RWPE2 (cell line): ENCODE data around the gene DNAH8.

Source experiments
- ATAC-seq: fragments of 200-7000 bp; cut with Tn5 transposase; 3 replicates; pipeline ENCODE4 v1.9.1; 2021; ENCODE audit warnings: low read depth
- DNase-seq: peaks from one replicate; pipeline ENCODE4 v3.0.0-alpha.2; 2020; ENCODE audit warnings: low spot score
- H3K27ac ChIP-seq: fragments of 450-650 bp; 2 replicates; pipeline ENCODE4 v1.5.1; 2017; ENCODE audit warnings: mild to moderate bottlenecking; ENCODE audit not compliant: poor library complexity, severe bottlenecking
- H3K27me3 ChIP-seq: fragments of 250-450 bp; sonication (Bioruptor Pico); 2 replicates; pipeline ENCODE4 v1.5.1; 2021; ENCODE audit warnings: mild to moderate bottlenecking, moderate library complexity; ENCODE audit not compliant: insufficient read depth, poor library complexity, severe bottlenecking
- H3K36me3 ChIP-seq: fragments of 250-450 bp; sonication (Bioruptor Pico); 2 replicates; pipeline ENCODE4 v1.5.1; 2020; ENCODE audit warnings: low read depth, mild to moderate bottlenecking, moderate library complexity
- H3K4me1 ChIP-seq: fragments of 250-450 bp; sonication (Bioruptor Pico); 2 replicates; pipeline ENCODE4 v1.5.1; 2021; ENCODE audit warnings: mild to moderate bottlenecking, moderate library complexity; ENCODE audit not compliant: insufficient read depth, poor library complexity, severe bottlenecking
- H3K4me3 ChIP-seq: fragments of 250-450 bp; sonication (Bioruptor Pico); 2 replicates; pipeline ENCODE4 v1.5.1; 2021; ENCODE audit warnings: mild to moderate bottlenecking, moderate library complexity; ENCODE audit not compliant: severe bottlenecking
- H3K9me3 ChIP-seq: fragments of 250-450 bp; sonication (Bioruptor Pico); 2 replicates; pipeline ENCODE4 v1.5.1; 2021; ENCODE audit warnings: mild to moderate bottlenecking, moderate library complexity; ENCODE audit not compliant: severe bottlenecking
- TF ChIP-seq, protein P1 (sequence below): fragments of 450-650 bp; IDR thresholded peaks from one replicate; pipeline ENCODE4 v1.5.1; 2017; ENCODE audit warnings: mild to moderate bottlenecking, moderate library complexity; ENCODE audit not compliant: poor library complexity, severe bottlenecking

The DNAH8 gene

DNA sequence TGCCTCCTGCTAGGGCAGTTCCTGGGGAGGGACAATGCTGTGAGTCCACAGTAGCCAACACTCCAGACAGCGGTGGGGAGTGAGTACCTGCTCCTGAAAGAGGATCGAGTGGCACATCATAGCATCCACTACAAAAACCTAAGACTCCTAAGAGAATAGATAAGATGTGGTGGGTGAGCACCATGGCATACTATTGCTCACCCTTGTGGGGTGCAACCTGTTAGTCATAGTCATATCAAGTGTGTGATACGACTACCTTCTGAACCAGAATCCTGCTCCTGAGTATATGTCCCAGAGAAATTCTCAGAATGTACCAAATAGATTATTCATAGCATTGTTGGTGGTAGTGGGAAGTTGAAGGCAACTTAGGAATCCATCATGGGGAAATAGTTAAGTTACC, 270.7 kb downstream of the DNAH8 start:
- no peak overlapping the region for H3K27ac ChIP-seq
- H3K27me3 ChIP-seq, result peaks cover 13% of the 10 kb centered on the region
- H3K36me3 ChIP-seq, result no peaks in the 10 kb centered on the region
- TF ChIP-seq, protein P1, sequence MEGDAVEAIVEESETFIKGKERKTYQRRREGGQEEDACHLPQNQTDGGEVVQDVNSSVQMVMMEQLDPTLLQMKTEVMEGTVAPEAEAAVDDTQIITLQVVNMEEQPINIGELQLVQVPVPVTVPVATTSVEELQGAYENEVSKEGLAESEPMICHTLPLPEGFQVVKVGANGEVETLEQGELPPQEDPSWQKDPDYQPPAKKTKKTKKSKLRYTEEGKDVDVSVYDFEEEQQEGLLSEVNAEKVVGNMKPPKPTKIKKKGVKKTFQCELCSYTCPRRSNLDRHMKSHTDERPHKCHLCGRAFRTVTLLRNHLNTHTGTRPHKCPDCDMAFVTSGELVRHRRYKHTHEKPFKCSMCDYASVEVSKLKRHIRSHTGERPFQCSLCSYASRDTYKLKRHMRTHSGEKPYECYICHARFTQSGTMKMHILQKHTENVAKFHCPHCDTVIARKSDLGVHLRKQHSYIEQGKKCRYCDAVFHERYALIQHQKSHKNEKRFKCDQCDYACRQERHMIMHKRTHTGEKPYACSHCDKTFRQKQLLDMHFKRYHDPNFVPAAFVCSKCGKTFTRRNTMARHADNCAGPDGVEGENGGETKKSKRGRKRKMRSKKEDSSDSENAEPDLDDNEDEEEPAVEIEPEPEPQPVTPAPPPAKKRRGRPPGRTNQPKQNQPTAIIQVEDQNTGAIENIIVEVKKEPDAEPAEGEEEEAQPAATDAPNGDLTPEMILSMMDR, result no peak
- H3K9me3 ChIP-seq, result no peaks in the 10 kb centered on the region
- no peaks in the 10 kb centered on the region for H3K4me1 ChIP-seq
- no peak overlapping the region for H3K4me3 ChIP-seq
- DNase-seq (no peak), ATAC-seq (no peak)

DNA sequence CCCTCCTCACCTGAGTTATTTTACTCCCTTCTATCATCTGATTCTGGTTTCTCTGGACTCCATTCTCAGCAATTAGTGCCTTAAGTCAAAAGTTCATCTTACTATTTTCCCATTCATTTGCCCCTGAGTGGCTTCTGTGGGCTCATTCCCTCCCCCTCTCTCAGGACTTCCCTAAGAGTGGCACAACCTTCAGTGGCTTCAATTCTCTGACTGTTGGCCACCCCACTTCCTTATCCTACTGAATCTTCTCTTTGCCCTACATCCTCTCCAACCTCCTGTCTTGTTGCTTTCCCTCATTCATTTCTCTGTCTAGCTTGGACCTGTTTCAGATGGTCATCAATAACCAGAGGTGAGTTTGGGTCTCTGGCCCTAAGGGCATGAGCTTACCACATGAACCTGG, 272.4 kb downstream of the DNAH8 start:
- peaks cover 13% of the 10 kb centered on the region for H3K27me3 ChIP-seq
- ATAC-seq, result no peak
- DNase-seq, result no peak

DNA sequence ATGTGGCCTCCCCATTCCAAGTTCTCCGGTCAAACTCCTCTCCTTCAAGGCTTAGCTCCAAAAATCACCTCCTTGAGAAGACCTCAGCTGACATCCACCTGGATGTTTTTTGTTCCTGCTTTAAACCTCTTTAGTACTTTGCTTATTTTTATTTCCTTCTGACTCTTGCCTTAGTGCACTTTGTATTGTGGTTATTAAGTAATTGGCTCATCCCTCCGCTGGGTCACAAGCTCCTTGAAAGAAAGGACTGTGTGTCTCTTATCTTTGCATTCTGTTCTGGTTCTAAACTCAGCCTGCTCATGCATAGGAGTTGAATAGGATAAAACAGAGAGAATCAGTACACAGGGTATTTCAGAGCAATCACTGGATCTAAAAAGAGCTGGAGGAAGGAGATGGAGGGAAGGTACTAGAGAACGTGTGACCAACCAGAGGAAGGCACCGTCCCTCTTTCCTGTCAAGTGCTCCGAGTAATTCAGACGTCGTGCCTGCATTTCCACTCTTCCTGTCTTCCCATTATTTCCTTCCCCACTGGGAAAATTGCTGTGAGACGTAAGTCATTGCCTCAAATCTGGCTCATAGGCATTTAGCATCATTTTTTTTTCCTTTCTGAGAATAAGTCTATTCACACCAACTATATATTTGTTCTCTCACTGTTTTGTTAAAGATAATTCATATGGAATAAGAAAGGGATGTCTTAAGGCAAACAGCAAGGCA, 273.8 kb downstream of the DNAH8 start:
- Histone ChIP-seq H3K27ac (no peak overlapping the region), H3K27me3 (peaks cover 12% of the 10 kb centered on the region), H3K4me3 (no peak overlapping the region), H3K9me3 (no peaks in the 10 kb centered on the region), H3K36me3 (no peaks in the 10 kb centered on the region), H3K4me1 (no peaks in the 10 kb centered on the region)
- ATAC-seq (no peak), DNase-seq (no peak)
- TF ChIP-seq, protein P1, result no peak

More for the DNA sequence above, 272.4 kb downstream of the DNAH8 start:
- TF ChIP-seq, protein P1, result no peak
- Histone ChIP-seq H3K36me3 (no peaks in the 10 kb centered on the region), H3K9me3 (no peaks in the 10 kb centered on the region), H3K4me1 (no peaks in the 10 kb centered on the region), H3K27ac (no peak overlapping the region), H3K4me3 (no peak overlapping the region)

DNA sequence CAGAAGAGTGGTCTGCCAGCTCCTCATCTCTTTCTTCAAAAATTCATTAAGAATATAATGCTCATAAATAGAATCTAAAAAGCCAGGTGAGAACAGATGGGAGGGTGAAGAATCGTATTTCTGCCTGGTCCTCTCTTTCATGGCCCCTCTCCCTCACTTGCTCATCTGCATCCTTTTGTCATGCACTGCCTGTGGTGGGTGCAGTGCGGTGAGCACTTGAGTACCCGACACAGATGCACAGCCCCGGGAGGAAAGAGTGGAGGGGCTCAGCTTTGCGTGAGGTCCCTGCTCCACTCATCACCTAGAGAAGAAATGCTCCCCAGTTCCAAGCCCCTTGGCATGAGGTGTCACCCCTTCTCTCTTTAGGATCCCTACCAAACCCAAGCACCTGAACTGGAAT, 275.4 kb downstream of the DNAH8 start:
- H3K27me3 ChIP-seq, result peaks cover 11% of the 10 kb centered on the region
- no peak for ATAC-seq
- H3K27ac ChIP-seq, result no peak overlapping the region
- no peaks in the 10 kb centered on the region for H3K4me1 ChIP-seq
- DNase-seq, result no peak
- TF ChIP-seq, protein P1, result no peak
- H3K36me3 ChIP-seq, result no peaks in the 10 kb centered on the region
- H3K4me3 ChIP-seq, result no peak overlapping the region
- H3K9me3 ChIP-seq, result no peaks in the 10 kb centered on the region

DNA sequence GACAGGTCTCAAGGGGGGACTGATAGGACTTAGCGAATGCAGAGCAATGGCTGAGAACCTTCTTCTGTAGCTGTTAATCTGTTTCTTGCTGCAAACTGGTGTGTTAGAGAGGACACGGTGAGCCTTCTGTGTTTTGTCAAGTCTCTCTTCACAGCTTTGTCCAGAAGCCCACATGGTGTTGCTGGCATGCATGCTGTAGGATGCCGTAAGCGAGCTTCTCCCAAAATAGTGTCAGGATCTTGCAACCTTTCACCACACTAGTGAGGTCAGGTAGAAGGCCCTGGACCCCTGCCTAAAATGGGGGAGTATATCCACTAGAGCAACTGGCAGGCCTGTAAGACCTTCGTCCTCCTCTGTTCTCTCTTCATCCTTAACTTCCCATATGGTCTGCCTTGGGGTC, 281.6 kb downstream of the DNAH8 start:
- no peak overlapping the region for H3K4me3 ChIP-seq
- no peaks in the 10 kb centered on the region for H3K4me1 ChIP-seq
- H3K27me3 ChIP-seq, result peaks cover 13% of the 10 kb centered on the region
- ATAC-seq (no peak), DNase-seq (no peak)
- H3K9me3 ChIP-seq, result no peaks in the 10 kb centered on the region
- no peak overlapping the region for H3K27ac ChIP-seq
- no peaks in the 10 kb centered on the region for H3K36me3 ChIP-seq
- TF ChIP-seq, protein P1, result no peak
